Smooth muscle cell (in vitro differentiated cells): ENCODE measurements around the gene EIF2B1. TPM values are rescaled to one million over a fixed set of nuclear protein-coding genes. Genes with fewer than 3 reads are reported as not detected.

Experiments
- DNase-seq: peaks from one replicate; lab custom pipeline; 2025; ENCODE audit not compliant: unreplicated experiment; lab: John Stamatoyannopoulos, UW
- H2AFZ ChIP-seq: fragments of 200-600 bp; sonication (generic); 2 replicates; pipeline ENCODE4 v1.6.0; 2016; ENCODE audit warnings: antibody characterized with exemption, low read depth, mild to moderate bottlenecking
- H3F3A ChIP-seq: fragments of 200-600 bp; sonication (generic); 2 replicates; pipeline ENCODE4 v1.6.0; 2017; ENCODE audit warnings: antibody characterized with exemption, low read depth
- H3K27ac ChIP-seq: fragments of 200-600 bp; sonication (generic); 2 replicates; pipeline ENCODE4 v1.5.1; 2016; ENCODE audit warnings: low read depth, mild to moderate bottlenecking
- H3K27me3 ChIP-seq: fragments of 200-600 bp; sonication (generic); 2 replicates; pipeline ENCODE4 v1.6.1; 2016; ENCODE audit warnings: low read depth, mild to moderate bottlenecking
- H3K36me3 ChIP-seq: fragments of 200-600 bp; sonication (generic); 2 replicates; pipeline ENCODE4 v1.5.1; 2016; ENCODE audit warnings: low read depth
- H3K4me1 ChIP-seq: fragments of 200-600 bp; sonication (generic); 2 replicates; pipeline ENCODE4 v1.5.1; 2016; ENCODE audit warnings: low read depth
- H3K4me2 ChIP-seq: fragments of 200-600 bp; sonication (generic); 2 replicates; pipeline ENCODE4 v1.6.0; 2016; ENCODE audit warnings: mild to moderate bottlenecking
- H3K4me3 ChIP-seq: fragments of 200-600 bp; sonication (generic); 2 replicates; pipeline ENCODE4 v1.5.1; 2016; ENCODE audit warnings: mild to moderate bottlenecking
- H3K79me2 ChIP-seq: fragments of 200-600 bp; sonication (generic); 2 replicates; pipeline ENCODE4 v1.6.0; 2016; ENCODE audit warnings: low read depth, mild to moderate bottlenecking
- H3K9ac ChIP-seq: fragments of 200-600 bp; sonication (generic); 2 replicates; pipeline ENCODE4 v1.6.0; 2016; ENCODE audit warnings: low read depth
- H3K9me3 ChIP-seq: fragments of 200-600 bp; sonication (generic); replicated peaks from 2 replicates; pipeline ENCODE4 v1.5.1; 2016; ENCODE audit warnings: low read depth
- H4K20me1 ChIP-seq: fragments of 200-600 bp; sonication (generic); 2 replicates; pipeline ENCODE4 v1.6.0; 2016; ENCODE audit warnings: low read depth
- CTCF ChIP-seq: fragments of 200-600 bp; sonication (generic); IDR thresholded peaks from 2 replicates; pipeline ENCODE4 v1.5.1; 2017; ENCODE audit warnings: borderline replicate concordance, mild to moderate bottlenecking, antibody characterized with exemption; ENCODE audit not compliant: insufficient read depth, poor library complexity, severe bottlenecking
- WGBS: methylation state at CpG from one replicate; pipeline ENCODE4 v1.1.7; 2016; ENCODE audit warnings: low lambda C conversion rate; 5-methylcytosine and 5-hydroxymethylcytosine counted together
- polyA plus RNA-seq: library from polyadenylated mRNA; unstranded; fragments of >200 nt; fragmentation: Nextera tagmentation; extraction: Ambion mirVana; gene quantifications from 2 replicates; pipeline ENCODE4 v1.2.1, GENCODE V29; 2016
- total RNA-seq: library from RNA; depleted of rRNA; stranded (reverse); fragments of >200 nt; gene quantifications from 2 replicates; pipeline ENCODE4 v1.2.3, GENCODE V29; 2014

The EIF2B1 gene
- total and polyA plus RNA-seq, 2 experiments from 2014 or later, result 47.0 to 87.4 TPM

GRCh38 chr12:123601602-123602489 lies 31.6 kb downstream of the EIF2B1 start, which contains the start of gene DDX55:
TSS of gene DDX55 (plus strand) at chr12:123602099. CDS start at chr12:123602149, 50 bp downstream.
- DNase-seq, result peak; percentile 65
- peaks cover 12% of the 10 kb centered on the region for H4K20me1 ChIP-seq
- under 1% methylated on average over 75 of the region's 81 CpGs for WGBS
- TF ChIP-seq CTCF, result peak; percentile 41
- H3K36me3 ChIP-seq, result peaks cover 16% of the 10 kb centered on the region
- H3K79me2 ChIP-seq, result peaks cover 53% of the 10 kb centered on the region
- peaks cover 25% of the 10 kb centered on the region for H3F3A ChIP-seq
- H3K4me1 ChIP-seq, result peaks cover 8% of the 10 kb centered on the region
- peak within 1 kb of the TSS; percentile 99 for H3K4me2 ChIP-seq
- H3K9ac ChIP-seq, result peak within 1 kb of the TSS; percentile 78
- peak within 1 kb of the TSS; percentile 38 for H3K27ac ChIP-seq
- H3K27me3 ChIP-seq, result no peaks in the 10 kb centered on the region
- peak within 1 kb of the TSS; percentile 87 for H3K4me3 ChIP-seq
- peak within 1 kb of the TSS; percentile 91 for H2AFZ ChIP-seq
- H3K9me3 ChIP-seq, result no peaks in the 10 kb centered on the region

GRCh38 chr12:123599721-123600120 lies 33.8 kb downstream of the EIF2B1 start:
- no peak overlapping the region for H3K27ac ChIP-seq
- peaks cover 57% of the 10 kb centered on the region for H3K79me2 ChIP-seq

GRCh38 chr12:123599310-123599709 lies 34.2 kb downstream of the EIF2B1 start:
- Histone ChIP-seq H3K27me3 (no peaks in the 10 kb centered on the region), H2AFZ (no peak overlapping the region), H3F3A (peaks cover 40% of the 10 kb centered on the region), H3K4me1 (peaks cover 8% of the 10 kb centered on the region), H3K4me3 (no peak overlapping the region), H3K9ac (no peak overlapping the region), H4K20me1 (peaks cover 38% of the 10 kb centered on the region), H3K27ac (no peak overlapping the region), H3K4me2 (no peak overlapping the region), H3K9me3 (no peaks in the 10 kb centered on the region), H3K79me2 (peaks cover 57% of the 10 kb centered on the region), H3K36me3 (peaks cover 23% of the 10 kb centered on the region)
- TF ChIP-seq CTCF, result no peak
- no peak for DNase-seq
- WGBS, result 100% methylated on average over 1 of the region's 1 CpG

More at GRCh38 chr12:123599721-123600120, 33.8 kb downstream of the EIF2B1 start:
- no peak for TF ChIP-seq CTCF
- no peak overlapping the region for H3K4me3 ChIP-seq
- no peak for DNase-seq
- no peak overlapping the region for H3K4me2 ChIP-seq
- peaks cover 8% of the 10 kb centered on the region for H3K4me1 ChIP-seq
- H4K20me1 ChIP-seq, result peaks cover 33% of the 10 kb centered on the region
- no peaks in the 10 kb centered on the region for H3K9me3 ChIP-seq
- over 99% methylated on average over 7 of the region's 7 CpGs for WGBS
- H3K27me3 ChIP-seq, result no peaks in the 10 kb centered on the region
- H2AFZ ChIP-seq, result no peak overlapping the region
- H3K36me3 ChIP-seq, result peaks cover 23% of the 10 kb centered on the region
- H3K9ac ChIP-seq, result no peak overlapping the region
- peaks cover 37% of the 10 kb centered on the region for H3F3A ChIP-seq
